ENCODE results near the gene LAMA5. TPM values are rescaled to one million over a fixed set of nuclear protein-coding genes. Genes with fewer than 3 reads are reported as not detected.
A peak's percentile ranks its signal among the peaks of the same experiment; 100 is the strongest.

Gene LAMA5
- total and polyA plus RNA-seq, 2 of the 8 experiments (the other 6 are each of a cell fraction or from before 2014, with no cell fraction given), result 34.4 to 225 TPM

DNA sequence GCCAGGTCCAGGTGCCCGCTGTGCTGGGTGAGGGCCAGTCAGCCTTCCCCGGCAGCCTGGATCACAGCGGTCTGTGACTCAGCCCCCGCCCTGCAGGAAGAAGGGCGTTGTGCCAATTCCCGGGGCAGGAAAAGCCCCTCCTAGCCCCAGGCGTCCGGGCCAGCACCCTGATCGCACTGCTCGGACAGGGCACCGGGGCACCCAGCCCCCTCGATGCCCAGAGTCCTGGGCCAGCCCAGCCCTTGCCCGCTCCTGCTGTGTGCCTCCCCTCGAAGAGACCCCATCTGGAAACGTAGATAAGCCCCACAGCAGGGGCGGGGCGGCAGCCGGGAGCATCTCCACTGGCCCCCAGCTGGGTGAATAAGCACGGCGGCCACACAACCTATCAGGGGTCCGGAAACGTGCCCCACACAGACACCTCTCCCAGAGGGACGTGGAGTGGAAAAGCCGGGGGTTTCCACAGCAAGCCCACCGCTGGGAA lies 9.9 kb downstream of the LAMA5 start:
- H2BK20ac ChIP-seq (ENCODE audit: low read length), result no peak overlapping the region
- no peak overlapping the region for H3K14ac ChIP-seq (ENCODE audit: insufficient read length)
- DNase-seq (ENCODE audit: low read depth in 1 of 2, low spot score in 2 of 2), result no peak
- H3K9me3 ChIP-seq (ENCODE audit: insufficient read depth in 2 of 2, low read depth in 1 of 2, low read length in 1 of 2), result no peaks in the 10 kb centered on the region
- peaks cover 4 to 25% (median 7%) of the 10 kb centered on the region in 4 experiments; a peak in 4 of 8 replicates for H3K36me3 ChIP-seq (ENCODE audit: control insufficient read depth in 2 of 4, insufficient read depth in 4 of 4, low read length in 3 of 4)
- peaks cover 12 to 75% of the 10 kb centered on the region in 2 experiments; a peak in 3 of 4 replicates for H3K79me2 ChIP-seq (ENCODE audit: control insufficient read depth in 1 of 2, insufficient read depth in 2 of 2, low read length in 2 of 2)
- H3K79me1 ChIP-seq (ENCODE audit: low read depth, low read length), result peaks cover 30% of the 10 kb centered on the region
- no peak overlapping the region for H2BK120ac ChIP-seq (replicated peaks; ENCODE audit: low read depth, low read length)
- H3K4me1 ChIP-seq (replicated peaks in 1 of 4; ENCODE audit: control insufficient read depth in 3 of 4, insufficient read depth in 4 of 4, low read length in 3 of 4), result peaks cover 3 to 59% (median 46%) of the 10 kb centered on the region in 4 experiments
- H2AFZ ChIP-seq (ENCODE audit: low read length), result no peak overlapping the region
- FAIRE-seq, result no peak
- WGBS, 2 experiments (ENCODE audit: extremely low coverage in 1 of 2, insufficient coverage in 1 of 2, insufficient read length in 1 of 2, insufficient replicate concordance in 2 of 2, low coverage in 1 of 2, low lambda C conversion rate in 2 of 2, missing lambda C conversion rate in 1 of 2), result 99% methylated on average over 13 of the region's 25 CpGs; no CpG with 5 or more reads in 1 of the 2 experiments
- peaks cover under 1% of the 10 kb centered on the region; the same call in 1 of the 2 replicates for H3K23me2 ChIP-seq (ENCODE audit: low read depth, low read length)
- H2AK5ac ChIP-seq (ENCODE audit: low read depth, low read length), result no peak overlapping the region
- no peak overlapping the region for H4K8ac ChIP-seq (ENCODE audit: extremely low read depth, insufficient read depth, low read length)
- peak overlapping the region; percentile 92; the same call in 1 of the 2 replicates for H2BK15ac ChIP-seq (ENCODE audit: low read length)
- H3K23ac ChIP-seq (ENCODE audit: insufficient read length), result no peak overlapping the region
- H3K4ac ChIP-seq (replicated peaks; ENCODE audit: insufficient read length, low read depth, low read length), result no peak overlapping the region
- H3K4me2 ChIP-seq (ENCODE audit: insufficient read depth in 1 of 2, low read depth in 2 of 2, low read length in 2 of 2), result no peak overlapping the region
- H4K20me1 ChIP-seq (replicated peaks in 1 of 2; ENCODE audit: control insufficient read depth in 1 of 2, insufficient read depth in 2 of 2, low read length in 2 of 2), result peaks cover 0 to 21% of the 10 kb centered on the region in 2 experiments
- no peak overlapping the region for H3K9ac ChIP-seq (replicated peaks in 1 of 4; ENCODE audit: extremely low read depth in 1 of 4, low read depth in 3 of 4, low read length in 3 of 4)
- no peak overlapping the region for H3K4me3 ChIP-seq (ENCODE audit: extremely low read depth in 1 of 4, insufficient read depth in 2 of 4, low read depth in 3 of 4, low read length in 4 of 4)
- no peak overlapping the region for H2BK12ac ChIP-seq (ENCODE audit: low read depth, low read length)
- H3K56ac ChIP-seq (replicated peaks; ENCODE audit: insufficient read length, low read depth, low read length), result no peak overlapping the region
- ChIA-PET CTCF (ENCODE audit: partially characterized antibody) (interaction anchor here (0.9 to 3.6 kb wide), 7 partner anchors 8 to 48 kb away, joined by 3 to 30 read pairs (median 13); partner anchors contain the start of gene LAMA5), POLR2A (ENCODE audit: partially characterized antibody) (interaction anchor here (0.5 to 10.4 kb wide), 15 partner anchors 8 to 308 kb away, joined by 3 to 114 read pairs (median 5); partner anchors contain the start of genes LAMA5 and RPS21)
- H4K91ac ChIP-seq (replicated peaks; ENCODE audit: insufficient read length, low read length), result peak overlapping the region; percentile 6
- peak overlapping the region; percentile 73 for H2BK5ac ChIP-seq (ENCODE audit: low read depth, low read length)
- H3K18ac ChIP-seq (ENCODE audit: extremely low read depth, low read length), result no peak overlapping the region
- no peak overlapping the region for H4K5ac ChIP-seq (ENCODE audit: insufficient read length, low read depth, low read length)
- no peaks in the 10 kb centered on the region for H3K27me3 ChIP-seq (replicated peaks in 1 of 4; ENCODE audit: control insufficient read depth in 3 of 4, extremely low read depth in 1 of 4, insufficient read depth in 3 of 4, low read length in 3 of 4)
- H3K27ac ChIP-seq (ENCODE audit: low read depth, low read length), result no peak overlapping the region
- no peak for TF ChIP-seq RFX5 (IDR thresholded peaks at IDR 0.05; ENCODE audit: borderline replicate concordance, low read depth, low read length)
- TF ChIP-seq BCL11A (IDR thresholded peaks at IDR 0.05; ENCODE audit: low read depth in 2 of 2, low read length in 2 of 2), result no peak
- no peak for TF ChIP-seq MAX (IDR thresholded peaks at IDR 0.05)
- no peak for TF ChIP-seq CBX5 (IDR thresholded peaks at IDR 0.05; ENCODE audit: low read depth, low read length)
- no peak for TF ChIP-seq KDM1A (IDR thresholded peaks at IDR 0.05; ENCODE audit: borderline replicate concordance, low read length)
- no peak for TF ChIP-seq TAF7 (optimal IDR thresholded peaks at IDR 0.05; ENCODE audit: borderline replicate concordance, low read depth, low read length)
- TF ChIP-seq USF2 (IDR thresholded peaks at IDR 0.05; ENCODE audit: low read length), result no peak
- no peak for TF ChIP-seq NRF1 (IDR thresholded peaks at IDR 0.05; ENCODE audit: low read depth, low read length)
- no peak for TF ChIP-seq POLR2A (IDR thresholded peaks at IDR 0.05; ENCODE audit: control extremely low read depth in 1 of 2, low read depth in 2 of 2, low read length in 2 of 2)
- no peak for TF ChIP-seq HDAC6 (IDR thresholded peaks at IDR 0.05; ENCODE audit: low read depth, low read length)
- TF ChIP-seq ASH2L (IDR thresholded peaks at IDR 0.05; ENCODE audit: low read length), result no peak
- no peak for TF ChIP-seq BACH1 (IDR thresholded peaks at IDR 0.05; ENCODE audit: low read length)

Measured in H1 (cell line).